SHP77 (cell line): ENCODE results near the gene CDC123.
"Not testable (repeated sequence)": the region's sequence is repeated elsewhere in the genome, so short reads cannot be mapped to it uniquely, and the experiment has no call there.

Experiments
- DNase-seq, 2 experiments: peaks; one replicate each; lab custom pipeline; 2025; lab: John Stamatoyannopoulos, UW

Gene CDC123

DNA sequence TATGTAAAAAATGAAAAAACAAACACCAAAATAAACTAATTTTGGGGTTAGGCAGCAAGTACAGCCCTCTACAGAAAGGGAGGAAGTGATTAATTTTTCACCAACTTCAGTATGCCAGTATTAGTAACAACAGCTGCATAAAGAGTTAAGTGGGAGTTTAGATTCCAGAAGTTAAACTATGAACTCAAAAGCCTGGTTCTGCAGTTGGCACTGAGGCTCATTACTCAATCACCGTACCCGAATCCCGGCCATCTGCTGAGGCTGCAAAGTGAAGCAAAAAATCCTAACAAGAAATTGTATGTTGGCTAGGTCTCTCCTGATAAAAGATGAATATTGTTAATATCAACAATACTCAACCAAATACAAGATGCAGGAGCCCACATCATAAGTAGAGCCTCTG is 4.3 kb upstream of the CDC123 start:
- no peak for DNase-seq

DNA sequence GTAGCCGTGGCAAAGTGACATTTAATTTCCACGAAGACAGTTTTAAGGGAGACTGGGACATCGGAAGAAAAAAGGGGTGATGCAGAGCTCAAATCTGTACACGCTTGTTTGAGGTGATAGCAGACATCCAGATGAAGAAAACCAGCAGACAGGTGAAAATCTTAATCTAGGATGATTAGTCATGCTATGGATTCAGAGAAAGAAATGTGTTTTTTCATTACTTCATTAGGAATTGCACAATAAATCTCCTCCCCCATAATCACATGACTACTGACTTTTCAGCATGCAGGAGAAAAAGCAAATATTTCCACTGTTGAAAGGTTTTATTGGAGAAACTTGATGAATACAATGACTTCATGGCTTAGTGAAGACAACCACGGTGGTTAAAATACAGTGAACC is 2.8 kb upstream of the CDC123 start:
- DNase-seq, result no peak

DNA sequence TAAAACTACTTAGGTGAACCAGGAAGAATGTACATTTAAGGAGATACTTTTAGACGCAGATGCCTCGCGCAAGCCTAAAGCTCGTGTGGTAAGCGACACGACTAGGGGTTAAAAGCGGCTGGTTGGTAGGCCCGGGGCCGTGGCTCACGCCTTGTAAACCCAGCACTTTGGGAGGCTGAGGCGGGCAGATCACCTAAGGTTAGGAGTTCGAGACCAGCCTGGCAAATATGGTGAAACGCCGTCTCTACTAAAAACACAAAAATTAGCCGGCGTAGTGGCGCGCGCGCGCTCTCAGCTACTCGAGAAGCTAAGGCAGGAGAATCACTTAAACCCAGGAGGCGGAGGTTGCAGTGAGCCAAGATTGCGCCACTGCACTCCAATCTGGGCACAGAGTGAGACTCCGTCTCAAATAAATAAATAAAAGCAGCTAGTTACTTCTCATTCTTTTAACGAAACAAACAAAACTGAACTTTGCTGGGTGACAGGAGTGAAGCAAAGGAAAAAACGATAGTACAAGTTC is 1.2 kb upstream of the CDC123 start:
- no peak for DNase-seq

DNA sequence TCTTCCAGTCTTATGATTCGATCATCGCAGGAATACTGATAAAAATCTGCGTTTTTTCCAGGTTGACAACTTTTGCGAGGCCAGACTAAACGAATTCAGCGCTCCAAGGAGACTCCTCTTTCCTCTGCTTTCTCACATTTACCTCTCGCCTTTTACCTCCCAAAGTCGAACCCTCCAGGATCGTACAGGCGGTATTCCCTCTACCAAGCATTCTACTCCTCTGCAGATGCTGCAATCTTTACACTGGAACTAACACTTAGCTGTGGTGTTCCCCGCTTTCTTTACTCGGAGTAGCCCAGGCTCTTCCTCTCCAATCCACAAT is 746 bp upstream of the CDC123 start:
- DNase-seq, result no peak

DNA sequence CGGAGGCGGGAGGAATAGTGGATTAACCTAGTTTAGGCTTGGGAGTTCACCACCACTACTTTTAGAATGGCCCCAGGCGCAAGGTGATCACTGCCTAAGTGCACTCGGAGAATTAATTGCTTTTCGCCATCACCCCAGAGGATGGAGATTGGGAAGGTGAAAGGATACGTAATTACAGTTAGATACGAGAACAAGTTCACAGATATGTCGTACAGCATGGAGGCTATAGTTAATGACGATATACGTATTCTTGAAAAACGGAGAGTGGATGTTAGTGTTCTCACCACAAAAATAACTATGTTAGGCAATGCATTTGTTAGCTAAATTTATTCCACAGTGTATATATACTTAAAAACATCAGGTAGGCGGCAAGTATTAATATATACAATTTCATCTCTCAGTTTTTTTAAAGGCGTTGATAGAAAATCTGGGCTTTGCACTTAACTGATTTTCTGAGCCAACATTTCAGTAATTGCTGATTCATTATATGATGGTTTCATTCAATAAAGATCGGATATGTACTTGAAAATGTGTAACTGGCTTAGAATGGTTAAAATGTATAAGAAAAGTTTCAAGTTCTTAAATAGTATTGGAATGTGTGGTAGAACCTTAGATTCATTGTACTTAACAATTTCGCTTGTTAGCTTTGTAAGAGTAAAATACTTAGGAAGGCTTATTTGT is 683 bp downstream of the CDC123 start:
- DNase-seq, result no peak

DNA sequence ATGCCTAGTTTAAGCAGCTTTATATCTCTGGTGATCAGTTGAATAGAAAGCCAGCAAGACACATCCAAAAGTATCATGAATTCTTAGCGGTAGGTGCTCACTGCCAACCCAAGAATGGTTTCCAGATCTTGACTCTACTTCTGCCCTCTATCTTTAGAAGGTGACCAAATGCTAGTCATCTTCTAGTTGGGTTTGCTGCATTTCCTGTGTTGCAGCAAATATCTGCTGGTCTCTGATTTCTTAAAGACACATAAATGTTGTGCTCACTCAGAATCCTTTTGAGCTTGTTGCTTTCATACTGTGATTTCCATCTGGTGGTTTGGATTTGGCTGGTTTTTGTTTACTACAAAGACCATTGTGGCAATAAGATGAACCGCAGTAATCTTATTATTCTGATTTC is 2.2 kb downstream of the CDC123 start:
- DNase-seq, result no peak

DNA sequence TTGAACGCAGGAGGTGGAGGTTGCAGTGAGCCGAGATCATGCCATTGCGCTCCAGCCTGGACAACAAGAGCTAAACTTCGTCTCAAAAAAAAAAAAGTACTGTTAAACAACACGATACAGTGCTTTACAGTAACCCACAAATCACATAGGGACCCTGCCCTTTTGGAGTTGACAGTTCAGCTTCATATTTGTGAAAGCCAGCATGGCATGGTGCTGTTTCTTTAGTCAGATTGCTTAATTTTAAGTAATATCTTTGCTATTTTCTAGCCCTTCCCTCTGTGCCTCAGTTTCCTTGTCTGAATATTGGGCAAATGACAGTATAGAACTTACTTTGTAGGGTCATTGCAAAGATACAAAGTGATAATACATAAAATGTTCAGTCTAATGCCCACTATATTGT is 4.9 kb downstream of the CDC123 start:
- DNase-seq, result no peak

DNA sequence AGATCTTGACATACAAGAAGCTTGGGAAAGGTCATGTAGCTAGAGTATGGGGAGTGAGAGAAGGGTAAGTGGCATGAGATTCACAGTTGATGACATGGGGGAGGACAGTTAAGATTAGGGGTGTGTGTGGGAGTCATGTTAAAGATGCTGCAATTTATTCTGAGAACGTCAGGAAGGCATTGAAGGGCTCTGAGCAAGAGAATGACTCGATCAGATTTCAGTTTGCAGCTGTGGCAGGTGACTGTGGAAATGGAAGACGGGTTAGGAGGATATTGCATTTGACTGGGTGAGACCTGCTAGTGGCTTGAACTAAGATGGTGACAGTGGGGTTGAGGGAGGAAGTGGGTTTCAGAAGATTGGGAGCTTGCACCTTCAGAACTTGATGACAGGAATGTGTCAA is 5.6 kb downstream of the CDC123 start:
- no peak for DNase-seq

DNA sequence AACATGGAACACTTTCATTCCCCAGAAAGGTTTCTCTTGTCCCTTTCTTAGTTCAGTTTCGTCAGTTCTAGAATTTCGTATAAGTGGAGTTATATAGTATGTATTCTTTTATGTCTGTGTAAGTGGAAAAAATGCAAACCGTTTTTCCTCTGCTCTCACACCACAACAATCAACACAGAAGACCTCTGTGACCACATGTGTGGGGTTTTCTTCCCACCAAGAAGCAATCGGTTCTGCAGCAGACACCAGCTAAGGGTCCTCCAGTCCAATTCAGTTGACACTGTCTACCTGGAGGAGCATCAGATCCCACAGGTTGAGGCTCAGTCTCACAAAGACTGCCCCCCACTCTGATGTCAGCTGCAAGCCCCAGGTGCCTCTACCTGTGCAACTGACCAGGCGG is 6.2 kb downstream of the CDC123 start:
- DNase-seq, result no peak

DNA sequence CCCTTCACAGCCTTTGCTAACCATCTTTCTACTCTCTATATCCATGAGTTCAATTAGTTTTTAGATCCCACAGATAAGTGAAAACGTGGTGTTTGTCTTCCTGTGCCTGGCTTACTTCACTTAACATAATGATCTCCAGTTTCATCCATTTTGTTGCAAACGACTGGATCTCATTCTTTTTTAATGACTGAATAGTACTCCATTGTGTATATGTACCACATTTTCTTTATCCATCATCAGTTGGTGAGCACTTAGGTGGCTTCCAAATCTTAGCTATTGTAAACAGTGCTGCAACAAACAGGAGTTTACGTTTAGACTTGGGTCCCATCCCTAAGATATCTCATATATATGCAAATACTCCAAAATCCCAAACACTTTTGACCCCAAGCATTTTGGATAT is 9.1 kb downstream of the CDC123 start:
- DNase-seq, result no peak

DNA sequence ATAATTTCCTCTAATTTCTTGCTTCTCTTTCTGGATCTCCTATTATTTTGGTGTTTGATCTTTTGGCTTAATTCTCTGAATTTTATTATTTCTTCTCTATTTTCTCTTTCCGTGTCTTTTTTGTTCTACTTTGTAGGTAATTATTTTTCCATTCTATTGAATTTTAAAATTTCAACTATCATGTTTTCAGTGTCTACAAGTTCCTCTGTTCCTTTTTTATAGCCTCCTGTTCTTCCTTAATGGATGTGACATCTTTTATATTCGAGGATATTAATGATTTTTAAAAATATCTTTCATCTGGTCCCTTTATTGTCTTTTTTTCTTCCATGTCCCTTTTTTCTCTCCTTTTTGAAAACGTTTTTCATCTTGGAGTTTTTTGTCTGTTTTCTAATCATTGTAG is 11.1 kb downstream of the CDC123 start:
- DNase-seq, result no peak

DNA sequence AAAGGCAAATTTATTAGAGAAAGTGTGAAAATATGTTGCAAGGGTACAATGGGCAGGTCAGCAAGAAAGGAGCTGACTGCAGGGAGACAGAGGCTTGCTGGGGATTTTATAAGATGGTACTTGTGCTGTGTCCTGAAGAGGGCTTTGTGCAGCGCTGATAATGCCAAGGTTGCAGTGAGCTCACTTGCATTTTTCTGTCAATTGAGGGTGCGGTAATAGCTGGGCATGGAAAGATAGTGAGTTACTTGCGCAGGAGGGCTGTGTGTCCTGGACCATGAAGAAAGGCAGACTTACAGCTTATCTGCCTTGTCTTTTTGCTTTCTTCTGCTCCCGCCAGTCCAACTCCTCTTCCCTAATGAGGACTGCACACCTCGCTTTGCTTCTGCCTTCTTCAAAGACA is 12.5 kb downstream of the CDC123 start:
- no peak for DNase-seq

DNA sequence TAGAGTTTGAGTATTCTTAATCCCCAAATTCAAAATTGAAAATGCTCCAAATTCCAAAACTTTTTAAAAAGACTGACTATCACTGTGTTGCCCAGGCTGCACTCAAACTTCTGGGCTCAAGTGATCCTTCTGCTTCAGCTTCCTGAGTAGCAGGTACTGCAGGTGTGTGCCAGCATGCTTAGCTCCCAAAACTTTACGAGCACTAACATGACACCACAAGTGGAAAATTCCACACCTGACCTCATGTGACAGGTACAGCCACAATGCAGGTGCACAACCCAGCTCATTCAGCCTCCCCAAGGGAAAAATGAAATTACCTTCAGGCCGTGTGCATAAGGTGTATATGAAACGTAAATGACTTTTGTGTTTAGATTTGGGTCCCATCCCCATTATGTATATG is 16.5 kb downstream of the CDC123 start:
- DNase-seq, result no peak

DNA sequence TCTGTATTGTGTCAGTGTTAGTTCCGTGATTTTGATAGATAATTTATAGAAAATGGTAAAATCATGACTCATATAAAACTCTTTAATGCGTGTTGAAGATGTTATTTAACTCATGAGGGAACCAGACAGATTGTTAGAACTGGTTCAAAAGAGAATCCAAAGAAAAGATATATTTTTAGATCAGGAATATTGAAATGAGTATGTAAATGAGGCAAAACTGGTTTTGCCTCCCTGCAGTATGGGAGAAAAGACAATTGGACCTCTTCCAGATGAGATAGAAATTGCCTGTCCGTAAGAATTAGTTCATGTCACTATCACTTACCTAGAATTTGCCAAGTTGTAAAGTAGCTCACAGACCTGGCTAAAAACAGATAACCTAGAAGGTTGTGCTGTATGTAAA is 17.6 kb downstream of the CDC123 start:
- DNase-seq, result no peak

DNA sequence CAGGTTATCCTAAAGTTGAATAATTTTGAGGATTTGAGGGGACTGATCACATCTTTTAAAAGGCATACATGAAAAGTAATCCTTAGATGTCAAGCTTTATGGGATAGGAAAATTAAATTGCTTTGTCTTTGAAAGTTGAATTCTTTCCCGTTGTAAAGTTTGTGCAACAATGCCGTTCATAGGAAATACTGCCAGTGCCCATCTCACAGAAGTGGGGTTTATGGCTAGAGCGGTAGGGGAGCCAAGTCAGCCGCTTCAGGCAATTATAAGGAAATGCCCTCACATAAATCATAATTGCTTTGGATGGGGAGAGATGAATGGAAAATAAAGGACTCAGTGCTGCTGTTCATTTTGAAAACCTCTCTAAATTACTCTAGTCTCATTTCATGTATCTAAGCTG is 18.1 kb downstream of the CDC123 start:
- DNase-seq, result no peak

DNA sequence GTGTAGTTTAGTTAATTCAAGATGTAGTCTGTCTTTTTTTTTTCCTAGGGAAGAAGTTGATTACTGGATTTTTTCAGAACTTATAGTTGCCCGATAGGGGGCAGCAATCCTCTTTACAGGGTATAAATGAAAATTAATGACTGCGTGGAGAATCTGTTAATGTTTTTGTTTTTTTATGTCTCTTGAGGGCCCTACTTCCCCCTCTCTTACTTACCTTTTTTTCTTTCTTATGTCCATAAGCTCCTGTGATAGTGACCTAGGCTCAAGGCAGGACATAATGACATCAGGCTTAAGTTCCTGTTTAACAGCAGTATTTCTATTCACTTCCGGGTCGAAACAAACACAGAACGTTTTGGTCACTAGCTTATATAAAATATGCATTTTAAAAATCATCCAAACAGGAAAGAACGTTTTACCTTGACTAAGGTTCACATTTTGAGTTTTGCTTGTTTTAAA is 18.8 kb downstream of the CDC123 start:
- DNase-seq, result peak; percentile 8 to 9

DNA sequence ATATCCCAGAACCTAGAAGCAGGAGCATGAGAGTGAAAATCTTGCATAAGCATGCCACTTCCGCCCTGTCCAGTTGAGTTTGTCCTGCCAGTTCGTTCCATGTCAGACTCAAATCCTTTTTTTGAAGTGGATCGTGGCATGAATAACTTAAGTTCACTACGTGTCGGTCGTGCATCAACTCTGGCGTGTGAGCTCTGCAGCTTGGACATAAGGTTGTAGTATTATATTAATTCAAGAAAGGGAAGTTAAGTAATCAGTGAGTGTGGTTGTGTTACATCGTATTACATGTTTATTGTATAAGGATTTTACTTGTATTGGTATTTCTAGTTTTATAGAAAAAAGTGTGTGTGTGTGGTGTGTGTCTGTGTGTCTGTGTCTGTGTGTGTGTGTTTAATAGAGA is 23.0 kb downstream of the CDC123 start:
- DNase-seq, result no peak

DNA sequence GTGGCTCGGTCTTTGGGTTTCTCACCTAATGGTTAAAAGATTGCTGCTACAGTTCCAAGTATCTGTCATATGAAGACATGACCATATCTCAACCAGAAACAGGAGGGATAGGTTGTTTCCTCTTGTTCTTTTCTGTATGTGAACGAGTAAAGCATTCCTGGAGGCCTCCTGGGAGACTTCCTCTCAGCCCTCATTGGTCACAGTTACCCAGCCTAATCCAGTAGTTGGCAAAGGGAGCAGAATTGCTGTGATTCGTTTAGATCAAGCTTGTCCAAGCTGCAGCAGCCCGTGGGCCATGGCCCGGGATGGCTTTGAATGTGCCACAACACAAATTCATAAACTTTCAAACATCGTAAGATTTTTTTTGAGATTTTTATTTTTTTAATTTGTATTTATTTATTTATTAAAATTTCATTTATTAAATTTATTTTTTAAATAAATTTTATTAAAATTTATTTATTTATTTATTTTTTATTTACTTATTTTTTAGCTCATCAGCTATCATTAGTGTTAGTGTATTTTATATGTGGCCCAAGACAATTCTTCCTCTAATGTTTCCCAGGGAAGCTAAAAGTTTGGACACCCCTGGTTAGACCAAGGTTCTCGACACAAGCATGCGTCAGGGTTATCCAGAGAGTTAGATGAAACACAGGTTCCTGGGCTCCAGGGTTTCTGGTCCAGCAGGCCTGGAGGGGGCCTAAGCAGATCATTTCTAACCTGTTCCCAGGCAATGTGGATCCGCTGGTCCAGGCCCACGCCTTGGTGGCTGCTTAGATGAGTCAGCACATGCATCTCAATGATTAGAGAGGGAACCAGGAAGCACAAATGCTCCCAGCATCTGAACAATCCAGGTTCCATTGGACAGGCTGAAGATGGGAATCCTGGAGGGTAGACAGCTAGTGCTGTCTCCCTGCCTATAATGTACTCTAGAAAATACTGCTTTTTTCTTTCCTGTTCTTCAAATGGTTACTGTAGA is 25.6 kb downstream of the CDC123 start:
- no peak for DNase-seq

DNA sequence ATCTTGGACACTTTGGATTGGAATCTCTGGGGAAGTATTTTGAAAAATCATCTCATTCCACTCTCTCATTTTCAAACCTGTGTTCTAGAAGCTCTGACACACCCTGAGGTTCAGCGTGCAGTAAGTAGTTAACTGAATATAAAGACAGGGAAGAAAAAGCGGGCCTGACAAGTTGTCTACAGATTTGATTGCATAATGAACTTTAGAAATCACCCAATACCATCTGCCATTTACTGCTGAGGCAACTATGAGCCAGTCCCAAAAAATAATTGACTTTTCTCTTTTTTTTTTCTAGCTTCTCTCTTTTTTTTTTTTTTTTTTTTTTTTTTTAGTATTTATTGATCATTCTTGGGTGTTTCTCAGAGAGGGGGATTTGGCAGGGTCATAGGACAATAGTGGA is 29.5 kb downstream of the CDC123 start:
- DNase-seq, result no peak

DNA sequence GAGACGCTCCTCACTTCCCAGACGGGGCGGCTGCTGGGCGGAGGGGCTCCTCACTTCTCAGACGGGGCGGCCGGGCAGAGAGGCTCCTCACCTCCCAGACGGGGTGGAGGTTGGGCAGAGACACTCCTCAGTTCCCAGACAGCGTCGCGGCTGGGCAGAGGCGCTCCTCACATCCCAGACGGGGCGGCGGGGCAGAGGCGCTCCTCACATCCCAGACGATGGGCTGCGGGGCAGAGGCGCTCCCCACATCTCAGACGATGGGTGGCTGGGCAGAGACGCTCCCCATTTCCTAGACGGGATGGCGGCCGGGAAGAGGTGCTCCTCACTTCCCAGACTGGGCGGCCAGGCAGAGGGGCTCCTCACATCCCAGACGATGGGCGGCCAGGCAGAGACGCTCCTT is 30.4 kb downstream of the CDC123 start:
- DNase-seq, result not testable (repeated sequence)

DNA sequence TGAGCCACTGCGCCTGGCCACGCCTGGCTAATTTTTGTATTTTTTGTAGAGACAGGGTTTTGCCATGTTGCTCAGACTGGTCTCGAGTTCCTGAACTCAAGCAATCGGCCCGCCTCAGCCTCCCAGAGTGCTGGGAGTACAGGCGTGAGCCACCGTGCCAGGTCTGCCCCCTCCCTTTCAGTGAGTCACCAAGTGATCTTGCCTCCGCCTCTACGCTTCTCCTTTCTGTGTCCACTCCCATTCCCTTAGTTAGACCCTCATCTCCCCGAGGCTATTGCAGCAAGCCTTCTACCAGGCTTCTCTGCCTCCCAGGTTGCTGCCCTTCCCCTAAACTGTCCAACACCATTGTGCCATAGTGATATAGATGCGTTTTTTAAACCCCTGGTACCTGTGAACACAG is 32.9 kb downstream of the CDC123 start:
- no peak for DNase-seq

DNA sequence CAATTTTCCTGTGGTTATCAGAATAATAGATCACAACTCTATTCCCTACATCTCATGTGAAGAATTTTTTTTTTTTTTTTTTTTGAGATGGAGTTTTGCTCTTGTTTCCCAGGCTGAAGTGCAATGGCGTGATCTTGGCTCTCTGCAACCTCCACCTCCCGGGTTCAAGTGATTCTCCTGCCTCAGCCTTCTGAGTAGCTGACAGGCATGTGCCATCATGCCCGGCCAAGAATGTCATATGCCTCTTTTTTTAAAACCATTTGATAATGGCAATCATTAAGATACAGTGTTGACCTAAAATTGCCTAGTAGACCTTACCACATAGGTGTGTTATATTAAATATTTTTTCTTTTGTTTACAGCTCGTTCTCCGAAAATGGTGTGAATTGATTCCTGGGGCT is 38.7 kb downstream of the CDC123 start:
- not testable (repeated sequence) for DNase-seq

DNA sequence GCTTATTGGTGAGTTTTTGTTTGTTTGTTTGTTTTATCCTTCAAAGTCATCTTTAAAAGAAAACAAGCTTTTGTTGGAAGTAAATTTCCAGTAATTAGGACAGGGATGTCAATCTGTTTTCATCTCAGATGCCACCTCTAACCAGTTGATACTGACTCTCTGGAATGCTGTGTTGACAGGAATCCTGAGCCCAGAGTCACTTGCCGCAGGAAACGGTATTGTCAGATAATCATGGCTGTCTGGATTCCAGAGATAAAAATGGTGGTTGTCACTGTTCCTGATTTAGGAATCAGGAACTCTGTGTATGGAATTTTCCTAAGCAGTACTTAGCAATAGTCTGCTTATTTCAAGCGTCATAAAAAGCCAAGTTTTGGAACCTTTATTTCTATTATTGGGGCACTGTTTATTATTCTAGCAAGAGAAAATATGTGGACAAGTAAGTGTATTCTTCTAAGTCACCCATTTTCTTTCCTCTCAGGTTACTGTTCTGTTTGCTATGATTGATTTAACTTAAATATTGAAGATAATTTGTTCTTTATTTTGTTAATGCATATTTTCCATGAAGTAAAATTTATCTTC is 39.2 kb downstream of the CDC123 start:
- no peak for DNase-seq
